Common myeloid progenitor, CD34-positive (primary cell): ENCODE data around the gene RBPJ.
"Not testable (repeated sequence)": the region's sequence is repeated elsewhere in the genome, so short reads cannot be mapped to it uniquely, and the experiment has no call there.

Source experiments
- CTCF ChIA-PET: fragments of 350-600 bp; sonication (Branson Sonifier 250); formaldehyde crosslinking; loops from one replicate; lab custom pipeline; 2021; ENCODE audit warnings: antibody characterized with exemption; lab: Charles Lee
- POLR2A ChIA-PET: fragments of 350-600 bp; sonication (Branson Sonifier 250); formaldehyde crosslinking; loops from one replicate; lab custom pipeline; 2021; ENCODE audit warnings: antibody characterized with exemption; lab: Charles Lee
- DNase-seq, 3 donors: peaks; one replicate each; pipeline versions ENCODE4 v3.0.0 to v3.0.0-alpha.2; 2013
- H3K27ac ChIP-seq, 2 experiments: 1 replicate in 1 of 2; 2 replicates in 1 of 2; pipeline ENCODE4 v1.7.0; 2013; ENCODE audit warnings: inconsistent platforms in 2 of 2, low read length in 2 of 2, mild to moderate bottlenecking in 2 of 2, low read depth in 1 of 2, moderate library complexity in 1 of 2; ENCODE audit not compliant: severe bottlenecking in 2 of 2, insufficient read depth in 1 of 2, poor library complexity in 1 of 2
- H3K27me3 ChIP-seq, 5 experiments: replicated peaks in 2 of 5; 1 replicate in 3 of 5; 2 replicates in 2 of 5; pipeline versions ENCODE4 v1.6.1 to v1.7.0; 2013; ENCODE audit warnings: low read length in 4 of 5, mild to moderate bottlenecking in 2 of 5, moderate library complexity in 2 of 5, inconsistent platforms in 1 of 5; ENCODE audit not compliant: insufficient read depth in 5 of 5, control insufficient read depth in 4 of 5
- H3K36me3 ChIP-seq, 4 experiments: 1 replicate in 2 of 4; 2 replicates in 2 of 4; pipeline versions ENCODE4 v1.6.1 to v1.7.0; 2013; ENCODE audit warnings: low read length in 3 of 4, control low read depth in 1 of 4, mild to moderate bottlenecking in 1 of 4; ENCODE audit not compliant: control insufficient read depth in 4 of 4, insufficient read depth in 4 of 4
- H3K4me1 ChIP-seq, 4 experiments: 1 replicate in 3 of 4; 2 replicates in 1 of 4; pipeline versions ENCODE4 v1.6.1 to v1.7.1; 2013; ENCODE audit warnings: low read length in 3 of 4, mild to moderate bottlenecking in 3 of 4, control low read depth in 1 of 4, inconsistent platforms in 1 of 4, moderate library complexity in 1 of 4; ENCODE audit not compliant: control insufficient read depth in 4 of 4, insufficient read depth in 4 of 4; ENCODE audit errors: control extremely low read depth in 1 of 4
- H3K4me3 ChIP-seq, 7 experiments: 1 replicate in 4 of 7; 2 replicates in 3 of 7; pipeline versions ENCODE4 v1.5.1 to v1.7.0; 2013; ENCODE audit warnings: mild to moderate bottlenecking in 7 of 7, low read length in 6 of 7, moderate library complexity in 6 of 7, inconsistent platforms in 2 of 7, low read depth in 2 of 7, control low read depth in 1 of 7; ENCODE audit not compliant: insufficient read depth in 4 of 7, control insufficient read depth in 1 of 7; ENCODE audit errors: extremely low read depth in 1 of 7
- H3K9me3 ChIP-seq, 5 experiments: 1 replicate in 4 of 5; 2 replicates in 1 of 5; pipeline versions ENCODE4 v1.6.1 to v1.7.1; 2013; ENCODE audit warnings: low read length in 4 of 5, mild to moderate bottlenecking in 2 of 5, inconsistent platforms in 1 of 5, low read depth in 1 of 5, moderate library complexity in 1 of 5; ENCODE audit not compliant: control insufficient read depth in 4 of 5, insufficient read depth in 2 of 5; ENCODE audit errors: control extremely low read depth in 1 of 5
- WGBS: methylation state at CpG from one replicate; pipeline ENCODE4 v1.1.5; 2013; ENCODE audit not compliant: insufficient coverage; 5-methylcytosine and 5-hydroxymethylcytosine counted together

RBPJ gene

GRCh38 chr4:26400132-26400531 is 79.3 kb downstream of the RBPJ start:
- Histone ChIP-seq H3K36me3 (peaks cover 0 to 6% (median 1%) of the 10 kb centered on the region in 4 experiments), H3K9me3 (no peaks in the 10 kb centered on the region), H3K27me3 (no peaks in the 10 kb centered on the region), H3K4me1 (no peaks in the 10 kb centered on the region), H3K27ac (no peak overlapping the region), H3K4me3 (no peak overlapping the region)
- ChIA-PET POLR2A (no interaction called here), CTCF (interaction anchor here (0.9 to 2.0 kb wide), 5 partner anchors 10 to 395 kb away, joined by 3 to 5 read pairs (median 4); no protein-coding TSS in a partner anchor)
- WGBS: no CpG with 5 or more reads among the region's 1 CpG
- DNase-seq: peak; percentile 9 to 24 (median 22)

DNA sequence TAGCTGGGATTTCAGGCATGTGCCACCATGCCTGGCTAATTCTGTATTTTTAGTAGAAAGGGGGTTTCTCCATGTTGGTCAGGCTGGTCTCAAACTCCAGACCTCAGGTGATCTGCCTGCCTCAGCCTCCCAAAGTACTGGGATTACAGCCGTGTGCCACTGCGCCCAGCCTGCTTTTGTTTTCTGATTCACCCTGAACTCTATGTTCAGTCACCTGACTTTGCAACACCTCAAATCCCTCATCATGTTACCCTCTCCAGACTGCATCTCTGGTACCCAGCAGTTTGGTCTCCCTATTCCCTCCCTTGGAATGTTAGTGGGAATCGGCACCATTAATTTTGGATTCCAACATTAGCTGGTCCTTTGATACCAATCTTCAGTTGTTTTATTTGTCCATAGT is 81.2 kb downstream of the RBPJ start:
- H3K27me3 ChIP-seq, H3K4me1 ChIP-seq, H3K4me3 ChIP-seq, H3K27ac ChIP-seq, DNase-seq, POLR2A ChIA-PET: not testable (repeated sequence)
- H3K36me3 ChIP-seq: peaks cover 8 to 14% (median 11%) of the 10 kb centered on the region in 4 experiments
- WGBS: 100% methylated on average over 2 of the region's 3 CpGs
- CTCF ChIA-PET: interaction anchor here (1.9 to 2.0 kb wide), 2 partner anchors 72 to 372 kb away, joined by 4 read pairs; no protein-coding TSS in a partner anchor
- peaks cover 3 to 14% (median 7%) of the 10 kb centered on the region in 5 experiments for H3K9me3 ChIP-seq

GRCh38 chr4:26402458-26402857 is 81.6 kb downstream of the RBPJ start:
- Histone ChIP-seq H3K4me3 (no peak overlapping the region), H3K27me3 (no peaks in the 10 kb centered on the region), H3K27ac (no peak overlapping the region), H3K4me1 (no peaks in the 10 kb centered on the region), H3K36me3 (peaks cover 8 to 16% (median 12%) of the 10 kb centered on the region in 4 experiments), H3K9me3 (peaks cover 3 to 16% (median 7%) of the 10 kb centered on the region in 5 experiments)
- ChIA-PET POLR2A (no interaction called here), CTCF (interaction anchor here (1.9 kb wide), 1 partner anchor 72 kb away, joined by 4 read pairs; no protein-coding TSS in a partner anchor)
- no peak for DNase-seq
- 95% methylated on average over 3 of the region's 3 CpGs for WGBS

DNA sequence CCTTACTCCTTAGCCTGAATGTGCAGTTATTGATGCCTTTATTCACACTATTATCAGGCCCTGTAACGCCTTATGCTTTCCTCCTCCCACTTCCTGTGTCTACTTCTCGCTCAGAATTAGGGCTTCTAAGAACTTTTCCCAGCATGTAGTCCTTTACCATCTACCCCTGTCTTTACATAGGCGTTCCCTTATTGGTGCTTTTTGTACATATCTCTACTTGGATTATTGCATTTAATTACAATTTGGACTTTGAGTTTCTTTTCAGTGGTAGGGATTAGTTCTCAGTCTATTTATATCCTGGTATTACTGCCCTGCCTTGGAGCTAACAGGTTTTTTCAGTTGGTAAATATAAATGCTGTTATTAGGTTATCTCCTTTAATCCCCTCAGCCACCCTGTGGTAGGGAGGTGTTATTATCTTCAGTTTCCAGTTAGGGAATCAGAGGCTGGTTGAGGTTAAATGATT is 84.0 kb downstream of the RBPJ start:
- H3K4me3 ChIP-seq: no peak overlapping the region
- no peak for DNase-seq
- 100% methylated on average over 2 of the region's 3 CpGs for WGBS
- H3K4me1 ChIP-seq: no peaks in the 10 kb centered on the region
- H3K36me3 ChIP-seq: peaks cover 8 to 20% (median 15%) of the 10 kb centered on the region in 4 experiments
- ChIA-PET POLR2A (no interaction called here), CTCF (interaction anchor here (1.2 to 2.2 kb wide), 2 partner anchors 73 to 77 kb away, joined by 3 to 10 read pairs; no protein-coding TSS in a partner anchor)
- H3K27me3 ChIP-seq: no peaks in the 10 kb centered on the region
- no peak overlapping the region for H3K27ac ChIP-seq
- peaks cover 3 to 16% (median 7%) of the 10 kb centered on the region in 5 experiments for H3K9me3 ChIP-seq

DNA sequence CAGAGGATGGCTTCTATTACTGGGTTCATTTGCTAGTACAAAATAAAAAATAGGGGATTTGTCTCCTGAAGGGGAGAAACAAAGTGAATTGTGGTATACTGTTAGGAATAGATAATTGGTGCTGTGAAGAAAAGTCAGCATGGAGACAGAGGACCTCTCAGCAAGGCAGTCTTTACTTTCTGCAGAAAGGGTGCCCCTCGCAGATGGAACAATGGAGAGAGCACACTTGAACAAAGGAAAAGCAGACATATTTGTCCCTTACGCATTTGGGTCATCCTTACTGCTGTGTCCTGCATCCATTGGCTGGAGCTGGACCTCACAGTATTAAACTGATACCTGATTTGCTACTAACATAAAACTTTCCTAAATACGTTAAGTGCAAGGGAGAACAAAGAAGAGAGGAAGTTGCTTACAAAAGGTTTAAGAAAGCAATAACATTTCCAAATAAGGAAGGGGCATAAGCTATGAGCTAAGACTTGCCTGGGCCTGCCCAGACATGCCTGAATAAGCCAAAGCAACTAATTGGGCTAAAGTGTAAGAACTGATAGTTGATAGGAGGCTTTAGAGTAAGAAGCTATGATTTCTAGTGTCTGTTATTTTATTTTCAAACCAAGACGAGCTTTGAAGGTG is 85.6 kb downstream of the RBPJ start:
- Histone ChIP-seq H3K4me3 (peak overlapping the region in 1 of 7 experiments; percentile 11), H3K36me3 (peaks cover 8 to 19% (median 16%) of the 10 kb centered on the region in 4 experiments), H3K4me1 (no peaks in the 10 kb centered on the region), H3K27me3 (no peaks in the 10 kb centered on the region), H3K9me3 (peaks cover 3 to 16% (median 7%) of the 10 kb centered on the region in 5 experiments), H3K27ac (no peak overlapping the region)
- no peak for DNase-seq
- POLR2A ChIA-PET: no interaction called here
- 93% methylated on average over 2 of the region's 4 CpGs for WGBS
- CTCF ChIA-PET: interaction anchor here (1.6 to 5.6 kb wide), 2 partner anchors 76 to 377 kb away, joined by 6 to 78 read pairs; no protein-coding TSS in a partner anchor

DNA sequence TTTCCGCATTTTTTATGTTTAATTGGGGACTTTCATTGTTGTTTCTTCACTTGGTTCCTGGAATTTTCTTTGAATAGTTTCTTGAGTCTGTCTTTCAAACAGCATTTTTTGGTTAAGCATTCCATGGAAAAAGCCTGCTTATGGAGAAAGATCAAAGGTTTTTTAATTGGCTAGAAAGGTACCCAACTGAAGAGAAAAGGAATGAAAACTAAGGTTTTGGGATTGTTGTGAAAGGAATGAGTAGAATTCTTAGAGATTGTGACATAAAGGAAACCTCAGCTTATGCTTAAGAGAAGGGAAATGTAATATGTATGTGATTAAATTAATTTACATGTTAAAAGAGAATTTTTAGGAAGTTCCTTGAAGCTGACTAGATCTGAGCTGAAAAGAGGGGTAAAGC is 86.7 kb downstream of the RBPJ start:
- WGBS: no CpG with 5 or more reads among the region's 1 CpG
- POLR2A ChIA-PET: no interaction called here

More for the DNA sequence above, 86.7 kb downstream of the RBPJ start:
- CTCF ChIA-PET: interaction anchor here (0.9 to 5.9 kb wide), 5 partner anchors 9 to 378 kb away, joined by 3 to 78 read pairs (median 6); no protein-coding TSS in a partner anchor
- Histone ChIP-seq H3K9me3 (peaks cover 3 to 16% (median 7%) of the 10 kb centered on the region in 5 experiments), H3K36me3 (peaks cover 8 to 19% (median 16%) of the 10 kb centered on the region in 4 experiments), H3K4me3 (no peak overlapping the region), H3K4me1 (no peaks in the 10 kb centered on the region), H3K27me3 (no peaks in the 10 kb centered on the region), H3K27ac (no peak overlapping the region)
- no peak for DNase-seq
